Measurements from ENCODE around the gene NFATC4.

DNA sequence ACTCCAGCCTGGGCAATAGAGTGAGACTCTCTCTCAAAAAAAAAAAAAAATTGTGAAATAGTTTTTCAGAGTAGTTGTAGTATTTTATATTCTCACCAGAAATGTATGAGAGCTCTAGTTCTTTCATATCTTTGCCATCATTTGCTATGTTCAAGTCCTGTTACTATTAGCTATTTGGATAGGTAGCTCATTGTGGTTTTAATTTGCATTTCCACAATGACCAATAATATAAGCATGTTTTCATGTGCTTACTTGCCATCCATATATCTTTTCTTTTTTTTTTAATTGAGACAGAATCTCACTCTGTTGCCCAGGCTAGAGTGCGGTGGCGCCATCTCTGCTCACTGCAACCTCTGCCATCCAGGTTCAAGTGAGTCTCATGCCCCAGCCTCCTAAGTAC lies 19.8 kb upstream of the NFATC4 start:
- TF ChIP-seq SIN3A (IDR thresholded peaks at IDR 0.05; ENCODE audit: low read depth, low read length) (no peak), CREB1 (IDR thresholded peaks at IDR 0.05; ENCODE audit: low read depth) (no peak), CHD2 (IDR thresholded peaks at IDR 0.05; ENCODE audit: borderline replicate concordance, low read depth, low read length) (no peak)
- TF ChIP-seq, protein P1, sequence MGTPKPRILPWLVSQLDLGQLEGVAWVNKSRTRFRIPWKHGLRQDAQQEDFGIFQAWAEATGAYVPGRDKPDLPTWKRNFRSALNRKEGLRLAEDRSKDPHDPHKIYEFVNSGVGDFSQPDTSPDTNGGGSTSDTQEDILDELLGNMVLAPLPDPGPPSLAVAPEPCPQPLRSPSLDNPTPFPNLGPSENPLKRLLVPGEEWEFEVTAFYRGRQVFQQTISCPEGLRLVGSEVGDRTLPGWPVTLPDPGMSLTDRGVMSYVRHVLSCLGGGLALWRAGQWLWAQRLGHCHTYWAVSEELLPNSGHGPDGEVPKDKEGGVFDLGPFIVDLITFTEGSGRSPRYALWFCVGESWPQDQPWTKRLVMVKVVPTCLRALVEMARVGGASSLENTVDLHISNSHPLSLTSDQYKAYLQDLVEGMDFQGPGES (IDR thresholded peaks at IDR 0.05), result no peak
- TF ChIP-seq, protein P2, sequence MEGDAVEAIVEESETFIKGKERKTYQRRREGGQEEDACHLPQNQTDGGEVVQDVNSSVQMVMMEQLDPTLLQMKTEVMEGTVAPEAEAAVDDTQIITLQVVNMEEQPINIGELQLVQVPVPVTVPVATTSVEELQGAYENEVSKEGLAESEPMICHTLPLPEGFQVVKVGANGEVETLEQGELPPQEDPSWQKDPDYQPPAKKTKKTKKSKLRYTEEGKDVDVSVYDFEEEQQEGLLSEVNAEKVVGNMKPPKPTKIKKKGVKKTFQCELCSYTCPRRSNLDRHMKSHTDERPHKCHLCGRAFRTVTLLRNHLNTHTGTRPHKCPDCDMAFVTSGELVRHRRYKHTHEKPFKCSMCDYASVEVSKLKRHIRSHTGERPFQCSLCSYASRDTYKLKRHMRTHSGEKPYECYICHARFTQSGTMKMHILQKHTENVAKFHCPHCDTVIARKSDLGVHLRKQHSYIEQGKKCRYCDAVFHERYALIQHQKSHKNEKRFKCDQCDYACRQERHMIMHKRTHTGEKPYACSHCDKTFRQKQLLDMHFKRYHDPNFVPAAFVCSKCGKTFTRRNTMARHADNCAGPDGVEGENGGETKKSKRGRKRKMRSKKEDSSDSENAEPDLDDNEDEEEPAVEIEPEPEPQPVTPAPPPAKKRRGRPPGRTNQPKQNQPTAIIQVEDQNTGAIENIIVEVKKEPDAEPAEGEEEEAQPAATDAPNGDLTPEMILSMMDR (IDR thresholded peaks at IDR 0.05 in 2 of 3, conservative IDR thresholded peaks at IDR 0.05 in 1 of 3; ENCODE audit: control insufficient read depth in 2 of 3, extremely low read depth in 1 of 3, insufficient read depth in 1 of 3, low read depth in 3 of 3, low read length in 3 of 3), result no peak
- TF ChIP-seq, protein P3, sequence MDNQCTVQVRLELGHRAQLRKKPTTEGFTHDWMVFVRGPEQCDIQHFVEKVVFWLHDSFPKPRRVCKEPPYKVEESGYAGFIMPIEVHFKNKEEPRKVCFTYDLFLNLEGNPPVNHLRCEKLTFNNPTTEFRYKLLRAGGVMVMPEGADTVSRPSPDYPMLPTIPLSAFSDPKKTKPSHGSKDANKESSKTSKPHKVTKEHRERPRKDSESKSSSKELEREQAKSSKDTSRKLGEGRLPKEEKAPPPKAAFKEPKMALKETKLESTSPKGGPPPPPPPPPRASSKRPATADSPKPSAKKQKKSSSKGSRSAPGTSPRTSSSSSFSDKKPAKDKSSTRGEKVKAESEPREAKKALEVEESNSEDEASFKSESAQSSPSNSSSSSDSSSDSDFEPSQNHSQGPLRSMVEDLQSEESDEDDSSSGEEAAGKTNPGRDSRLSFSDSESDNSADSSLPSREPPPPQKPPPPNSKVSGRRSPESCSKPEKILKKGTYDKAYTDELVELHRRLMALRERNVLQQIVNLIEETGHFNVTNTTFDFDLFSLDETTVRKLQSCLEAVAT (IDR thresholded peaks at IDR 0.05), result no peak
- TF ChIP-seq, protein P4, sequence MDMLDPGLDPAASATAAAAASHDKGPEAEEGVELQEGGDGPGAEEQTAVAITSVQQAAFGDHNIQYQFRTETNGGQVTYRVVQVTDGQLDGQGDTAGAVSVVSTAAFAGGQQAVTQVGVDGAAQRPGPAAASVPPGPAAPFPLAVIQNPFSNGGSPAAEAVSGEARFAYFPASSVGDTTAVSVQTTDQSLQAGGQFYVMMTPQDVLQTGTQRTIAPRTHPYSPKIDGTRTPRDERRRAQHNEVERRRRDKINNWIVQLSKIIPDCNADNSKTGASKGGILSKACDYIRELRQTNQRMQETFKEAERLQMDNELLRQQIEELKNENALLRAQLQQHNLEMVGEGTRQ (IDR thresholded peaks at IDR 0.05; ENCODE audit: borderline replicate concordance, low read depth, low read length), result no peak
